Tibial artery (tissue), 4 donors: ENCODE results near the gene RPGR.

Experiments
- DNase-seq, 2 donors: peaks; one replicate each; pipeline ENCODE4 v3.0.0-alpha.2; 2019
- H3K27ac ChIP-seq, 2 donors: fragments of 200-600 bp; sonication (generic) in 1 of 2; 1 replicate in 1 of 2; 2 replicates in 1 of 2; pipeline ENCODE4 v1.5.1; 2018 to 2019; ENCODE audit warnings: mild to moderate bottlenecking in 1 of 2
- H3K27me3 ChIP-seq, 2 donors: fragments of 200-600 bp; sonication (generic) in 1 of 2; one replicate each; pipeline versions ENCODE4 v1.5.1 to v1.6.0; 2016 to 2019
- H3K36me3 ChIP-seq, 3 donors: fragments of 200-600 bp; sonication (generic) in 2 of 3; one replicate each; pipeline ENCODE4 v1.5.1; 2016 to 2019; ENCODE audit warnings: mild to moderate bottlenecking in 2 of 3
- H3K4me1 ChIP-seq, 4 donors: fragments of 200-600 bp; sonication (generic) in 2 of 4; 1 replicate in 3 of 4; 2 replicates in 1 of 4; pipeline ENCODE4 v1.5.1; 2016 to 2019
- H3K4me3 ChIP-seq, 2 donors: fragments of 200-600 bp; sonication (generic) in 1 of 2; 1 replicate in 1 of 2; 2 replicates in 1 of 2; pipeline ENCODE4 v1.5.1; 2018 to 2019; ENCODE audit warnings: mild to moderate bottlenecking in 2 of 2
- H3K9me3 ChIP-seq, 3 donors: fragments of 200-600 bp; sonication (generic) in 1 of 3; one replicate each; pipeline ENCODE4 v1.5.1; 2016 to 2019
- CTCF ChIP-seq, 2 experiments: fragments of 200-600 bp in 1 of 2; fragments of 450-650 bp in 1 of 2; IDR thresholded peaks; one replicate each; pipeline ENCODE4 v1.5.1; 2017 to 2019; ENCODE audit warnings: antibody characterized with exemption in 2 of 2, mild to moderate bottlenecking in 1 of 2, moderate library complexity in 1 of 2
- intact Hi-C: fragments of 100-400 bp; cut with DNase I; formaldehyde crosslinking; loops from one replicate; pipeline ENCODE4 v1.15.0; 2023; ENCODE audit warnings: low total_unique reads

The RPGR gene

GRCh38 chrX:38221391-38221929 lies 105.8 kb downstream of the RPGR start:
- no peak for TF ChIP-seq CTCF (IDR thresholded peaks at IDR 0.05)
- Histone ChIP-seq H3K27me3 (no peaks in the 10 kb centered on the region), H3K9me3 (no peaks in the 10 kb centered on the region), H3K4me3 (peak overlapping the region; percentile 52 to 64), H3K4me1 (peaks cover 0 to 8% (median 0%) of the 10 kb centered on the region in 4 donors), H3K27ac (no peak overlapping the region), H3K36me3 (no peaks in the 10 kb centered on the region)
- intact Hi-C loops, result no loop called here
- no peak for DNase-seq

GRCh38 chrX:38220415-38221390 lies 106.6 kb downstream of the RPGR start, which contains the start of gene SRPX:
TSS of gene SRPX (minus strand) at chrX:38220871. CDS start at chrX:38220792, 79 bp downstream.
- no peak for TF ChIP-seq CTCF (IDR thresholded peaks at IDR 0.05)
- Histone ChIP-seq H3K4me3 (peak within 1 kb of the TSS; percentile 52 to 64), H3K9me3 (no peaks in the 10 kb centered on the region), H3K27ac (peak within 1 kb of the TSS in 1 of 2 donors; percentile 37), H3K4me1 (peaks cover 0 to 8% (median 0%) of the 10 kb centered on the region in 4 donors), H3K36me3 (no peaks in the 10 kb centered on the region), H3K27me3 (no peaks in the 10 kb centered on the region)
- intact Hi-C loops, result no loop called here
- no peak for DNase-seq

GRCh38 chrX:38220024-38220414 lies 107.3 kb downstream of the RPGR start:
- Histone ChIP-seq H3K27ac (peak overlapping the region in 1 of 2 donors; percentile 37), H3K27me3 (no peaks in the 10 kb centered on the region), H3K4me1 (peaks cover 0 to 8% (median 0%) of the 10 kb centered on the region in 4 donors), H3K4me3 (peak overlapping the region; percentile 52 to 64), H3K9me3 (no peaks in the 10 kb centered on the region), H3K36me3 (no peaks in the 10 kb centered on the region)
- DNase-seq, result peak; percentile 34 to 73
- TF ChIP-seq CTCF (IDR thresholded peaks at IDR 0.05), result peak; percentile 26 to 28
- intact Hi-C loops, result no loop called here
